Right renal pelvis (tissue), 4 donors: ENCODE measurements around the gene RPS17. TPM values are rescaled to one million over a fixed set of nuclear protein-coding genes. Genes with fewer than 3 reads are reported as not detected.
"Not testable (repeated sequence)": the region's sequence is repeated elsewhere in the genome, so short reads cannot be mapped to it uniquely, and the experiment has no call there.

Source experiments
- DNase-seq, 4 donors: peaks; one replicate each; pipeline ENCODE4 v3.0.0-alpha.2; 2013; ENCODE audit warnings: low read depth in 4 of 4, low spot score in 3 of 4, missing footprints in 1 of 4
- polyA plus RNA-seq, 4 donors: library from polyadenylated mRNA; unstranded; fragments of 120-200 nt; gene quantifications; one replicate each; pipeline ENCODE4 v1.2.1, GENCODE V29; 2013; ENCODE audit not compliant: insufficient read length in 4 of 4

Gene RPS17
- polyA plus RNA-seq, 4 donors = 1,688 to 2,346 (median 1,786) TPM

- peak; percentile 44 to 74 (median 54) for DNase-seq
Measured at GRCh38 chr15:82530606-82531379, 9.5 kb downstream of the RPS17 start.

- no peak for DNase-seq
Measured at GRCh38 chr15:82530006-82530405, 10.3 kb downstream of the RPS17 start.

GRCh38 chr15:82513587-82513986, 26.7 kb downstream of the RPS17 start:
- DNase-seq = not testable (repeated sequence)

- DNase-seq = not testable (repeated sequence)
Measured at GRCh38 chr15:82507693-82508092, 32.6 kb downstream of the RPS17 start.

GRCh38 chr15:82507087-82507486, 33.2 kb downstream of the RPS17 start:
- not testable (repeated sequence) for DNase-seq

GRCh38 chr15:82505842-82506241, 34.4 kb downstream of the RPS17 start:
- not testable (repeated sequence) for DNase-seq

GRCh38 chr15:82504074-82504473, 36.2 kb downstream of the RPS17 start:
- DNase-seq = not testable (repeated sequence)

GRCh38 chr15:82502700-82503339, 37.4 kb downstream of the RPS17 start:
- DNase-seq = not testable (repeated sequence)

GRCh38 chr15:82500772-82501171, 39.5 kb downstream of the RPS17 start:
- DNase-seq = not testable (repeated sequence)

GRCh38 chr15:82497978-82498377, 42.3 kb downstream of the RPS17 start:
- not testable (repeated sequence) for DNase-seq

GRCh38 chr15:82488250-82488649, 52.0 kb downstream of the RPS17 start:
- DNase-seq = not testable (repeated sequence)

- not testable (repeated sequence) for DNase-seq
Measured at GRCh38 chr15:82487045-82487444, 53.2 kb downstream of the RPS17 start.

Other genes starting within 250 kb of the RPS17 start
- gene GOLGA6L10, start 191.0 kb downstream of the RPS17 start, polyA plus RNA-seq = 1 to 10 TPM; 3.1 to 8.9 (median 3.8) TPM
- gene GOLGA6L9, start 110.6 kb downstream of the RPS17 start, polyA plus RNA-seq = 10 to 100 TPM in 1 of 4 donors, 1 to 10 TPM in 3; 5.4 to 12.9 (median 7.6) TPM
- 1 to 10 TPM; 1.9 to 2.9 (median 2.6) TPM for gene CPEB1, start 106.9 kb upstream of the RPS17 start, polyA plus RNA-seq
- gene AP3B2, start 169.4 kb upstream of the RPS17 start, polyA plus RNA-seq = 1 to 10 TPM; 2.1 to 5.1 (median 3.5) TPM